ENCODE data around the gene XAB2. TPM values are rescaled to one million over a fixed set of nuclear protein-coding genes. Genes with fewer than 3 reads are reported as not detected.

Gene XAB2
- total and polyA plus RNA-seq, 12 donors, result 7.1 to 121 (median 44.3) TPM

GRCh38 chr19:7663706-7664105 lies 34.4 kb upstream of the XAB2 start:
- no peak for TF ChIP-seq POLR2A (IDR thresholded peaks at IDR 0.05)
- TF ChIP-seq CTCF (IDR thresholded peaks at IDR 0.05), result no peak
- Histone ChIP-seq H3K4me1 (replicated peaks in 1 of 2) (no peaks in the 10 kb centered on the region), H3K36me3 (replicated peaks in 1 of 2) (no peaks in the 10 kb centered on the region), H3K27ac (no peak overlapping the region), H3K27me3 (no peaks in the 10 kb centered on the region), H3K9me3 (replicated peaks in 1 of 3) (no peaks in the 10 kb centered on the region), H3K4me3 (no peak overlapping the region)
- WGBS, 4 donors, result 71 to 80% (median 79%) methylated on average over 7 of the region's 7 CpGs
- intact Hi-C loops (cut with DNase I), result no loop called here
- DNase-seq, result no peak

DNA sequence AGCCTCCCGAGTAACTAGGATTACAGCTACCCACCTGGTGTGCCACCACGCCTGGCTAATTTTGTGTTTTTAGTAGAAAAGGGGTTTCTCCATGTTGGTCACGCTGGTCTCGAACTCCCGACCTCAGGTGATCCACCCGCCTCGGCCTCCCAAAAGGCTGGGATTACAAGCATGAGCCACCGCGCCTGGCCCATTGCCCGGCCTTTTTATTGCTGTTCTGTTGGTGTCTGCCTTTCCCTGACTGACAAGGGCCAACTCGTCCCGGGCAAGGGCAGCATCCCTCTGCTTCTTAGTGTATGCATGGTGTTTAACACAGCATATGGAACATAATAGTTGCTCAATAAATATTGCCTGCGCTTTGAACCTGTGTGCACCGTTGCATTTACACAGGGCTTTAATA lies 33.3 kb upstream of the XAB2 start:
- no peak for DNase-seq
- 79 to 87% (median 82%) methylated on average over 12 to 14 of the region's 14 CpGs for WGBS, 4 donors
- no peaks in the 10 kb centered on the region for H3K27me3 ChIP-seq
- no peaks in the 10 kb centered on the region for H3K36me3 ChIP-seq (replicated peaks in 1 of 2)
- intact Hi-C loops (cut with DNase I), result no loop called here
- TF ChIP-seq CTCF (IDR thresholded peaks at IDR 0.05) (no peak), POLR2A (IDR thresholded peaks at IDR 0.05) (no peak)
- H3K9me3 ChIP-seq (replicated peaks in 1 of 3), result no peaks in the 10 kb centered on the region
- no peak overlapping the region for H3K27ac ChIP-seq
- no peak overlapping the region for H3K4me3 ChIP-seq
- H3K4me1 ChIP-seq (replicated peaks in 1 of 2), result no peaks in the 10 kb centered on the region

DNA sequence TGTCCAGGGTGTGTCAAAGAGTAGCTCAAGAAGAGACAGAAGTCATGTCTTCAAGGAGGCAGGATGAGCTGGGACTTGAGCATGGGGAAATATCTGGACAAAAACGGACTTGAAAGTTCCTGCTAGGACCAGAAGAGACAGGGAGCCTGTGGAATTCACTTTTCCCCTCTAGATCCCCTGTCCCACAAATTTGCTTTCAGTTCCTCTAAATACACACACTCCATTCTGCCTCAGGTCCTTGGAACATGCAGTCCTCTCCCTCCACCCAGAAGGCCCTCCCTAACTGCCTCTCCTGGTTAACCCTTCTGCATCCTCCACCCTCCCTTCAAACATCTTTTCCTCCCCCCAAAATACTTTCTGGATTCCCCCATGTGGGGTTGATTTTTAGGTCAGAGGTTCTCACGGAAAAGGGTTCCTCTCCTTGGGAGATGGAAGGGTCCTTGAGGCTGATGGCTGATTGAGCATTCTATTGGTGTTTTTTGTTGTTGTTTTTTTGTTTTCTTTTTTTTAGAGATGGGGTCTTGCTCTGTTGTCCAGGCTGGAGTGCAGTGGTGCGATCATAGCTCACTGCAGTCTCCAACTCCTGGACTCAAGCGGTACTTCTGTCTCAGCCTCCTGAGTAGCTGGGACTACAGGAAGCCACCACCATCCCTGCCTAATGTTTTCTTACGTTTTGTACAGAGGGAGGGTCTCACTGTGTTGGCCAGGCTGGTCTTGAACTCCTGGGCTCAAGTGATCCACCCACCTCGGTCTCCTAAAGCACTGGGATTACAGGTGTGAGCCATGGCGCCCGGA lies 32.6 kb upstream of the XAB2 start:
- H3K9me3 ChIP-seq (replicated peaks in 1 of 3), result no peaks in the 10 kb centered on the region
- no peaks in the 10 kb centered on the region for H3K27me3 ChIP-seq
- 64 to 74% (median 69%) methylated on average over 8 of the region's 8 CpGs for WGBS, 4 donors
- H3K4me1 ChIP-seq (replicated peaks in 1 of 2), result no peaks in the 10 kb centered on the region
- TF ChIP-seq CTCF (IDR thresholded peaks at IDR 0.05) (no peak), POLR2A (IDR thresholded peaks at IDR 0.05) (no peak)
- no peak for DNase-seq
- H3K27ac ChIP-seq, result no peak overlapping the region
- H3K4me3 ChIP-seq, result no peak overlapping the region
- intact Hi-C loops (cut with DNase I), result no loop called here
- H3K36me3 ChIP-seq (replicated peaks in 1 of 2), result no peaks in the 10 kb centered on the region

DNA sequence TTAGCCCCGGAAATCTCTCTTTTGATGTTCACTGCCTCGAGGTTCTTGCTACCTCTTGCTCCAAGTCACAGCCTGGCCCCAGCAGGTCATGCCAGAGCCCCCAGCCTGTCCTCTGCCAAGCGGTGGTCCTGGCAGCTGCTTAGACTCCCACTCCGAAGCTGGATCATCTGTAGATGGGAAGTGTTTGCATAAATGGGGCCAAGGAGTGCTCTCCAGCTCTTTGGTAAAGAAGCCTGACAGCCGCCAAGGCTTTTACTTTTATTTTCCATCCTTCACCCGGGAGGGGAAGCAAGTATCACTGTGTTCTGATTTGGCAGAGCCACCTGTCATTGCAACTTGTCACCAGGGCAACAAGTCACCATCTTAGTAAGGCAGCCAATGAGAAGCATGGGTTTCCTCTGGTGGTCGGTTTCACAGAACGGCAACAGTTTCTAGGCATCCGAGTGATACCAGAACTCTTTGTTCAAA lies 28.9 kb upstream of the XAB2 start:
- Histone ChIP-seq H3K27ac (no peak overlapping the region), H3K27me3 (no peaks in the 10 kb centered on the region), H3K36me3 (replicated peaks in 1 of 2) (no peaks in the 10 kb centered on the region), H3K4me1 (replicated peaks in 1 of 2) (no peaks in the 10 kb centered on the region), H3K9me3 (replicated peaks in 1 of 3) (no peaks in the 10 kb centered on the region), H3K4me3 (no peak overlapping the region)
- 35 to 47% (median 38%) methylated on average over 9 of the region's 9 CpGs for WGBS, 4 donors
- no peak for DNase-seq
- TF ChIP-seq POLR2A (IDR thresholded peaks at IDR 0.05) (no peak), CTCF (IDR thresholded peaks at IDR 0.05) (no peak)
- intact Hi-C loops (cut with DNase I), result no loop called here

Measured in adrenal gland (tissue), 12 donors.